ENCODE results near the gene KIF2C.
"Not testable (repeated sequence)": the region's sequence is repeated elsewhere in the genome, so short reads cannot be mapped to it uniquely, and the experiment has no call there.

The KIF2C gene

GRCh38 chr1:44739307-44740178, at the start of gene KIF2C:
Gene KIF2C (plus strand): TSS chr1:44739837. CDS start chr1:44739933, 96 bp downstream.
- Mint-ChIP-seq H3K4me1 (ENCODE audit: low read depth) (peaks cover 20% of the 10 kb centered on the region), H3K4me3 (peak within 1 kb of the TSS; percentile 83), H3K9me3 (no peaks in the 10 kb centered on the region), H3K36me3 (ENCODE audit: low read depth) (no peaks in the 10 kb centered on the region), H3K27ac (peak within 1 kb of the TSS; percentile 93), H3K27me3 (no peaks in the 10 kb centered on the region)
- intact Hi-C loops (cut with micrococcal nuclease) = loop anchor here (2.0 kb wide), 1 partner anchor 35 kb away; the partner anchor contains the start of gene RPS8

GRCh38 chr1:44693159-44693558, 46.5 kb upstream of the KIF2C start:
- no peaks in the 10 kb centered on the region for H3K9me3 Mint-ChIP-seq
- no peak overlapping the region for H3K27ac Mint-ChIP-seq
- peaks cover 22% of the 10 kb centered on the region for H3K27me3 Mint-ChIP-seq
- H3K4me1 Mint-ChIP-seq (ENCODE audit: low read depth) = peaks cover 29% of the 10 kb centered on the region
- H3K4me3 Mint-ChIP-seq = no peak overlapping the region
- intact Hi-C loops (cut with micrococcal nuclease) = no loop called here
- H3K36me3 Mint-ChIP-seq (ENCODE audit: low read depth) = no peaks in the 10 kb centered on the region

- H3K27ac Mint-ChIP-seq = no peak overlapping the region
- H3K27me3 Mint-ChIP-seq = peaks cover 22% of the 10 kb centered on the region
- H3K36me3 Mint-ChIP-seq (ENCODE audit: low read depth) = no peaks in the 10 kb centered on the region
- intact Hi-C loops (cut with micrococcal nuclease) = no loop called here
- H3K9me3 Mint-ChIP-seq = no peaks in the 10 kb centered on the region
- no peak overlapping the region for H3K4me3 Mint-ChIP-seq
- H3K4me1 Mint-ChIP-seq (ENCODE audit: low read depth) = peaks cover 34% of the 10 kb centered on the region
These were observed 45.7 kb upstream of the KIF2C start for GRCh38 chr1:44693900-44694299.

- H3K9me3 Mint-ChIP-seq = no peaks in the 10 kb centered on the region
- no peak overlapping the region for H3K27ac Mint-ChIP-seq
- no peak overlapping the region for H3K4me3 Mint-ChIP-seq
- peaks cover 22% of the 10 kb centered on the region for H3K27me3 Mint-ChIP-seq
- no peaks in the 10 kb centered on the region for H3K36me3 Mint-ChIP-seq (ENCODE audit: low read depth)
- intact Hi-C loops (cut with micrococcal nuclease) = no loop called here
- H3K4me1 Mint-ChIP-seq (ENCODE audit: low read depth) = peaks cover 34% of the 10 kb centered on the region
These were observed 44.7 kb upstream of the KIF2C start for GRCh38 chr1:44694863-44695478.

- H3K36me3 Mint-ChIP-seq (ENCODE audit: low read depth) = no peaks in the 10 kb centered on the region
- H3K9me3 Mint-ChIP-seq = no peaks in the 10 kb centered on the region
- H3K27ac Mint-ChIP-seq = no peak overlapping the region
- peaks cover 23% of the 10 kb centered on the region for H3K27me3 Mint-ChIP-seq
- H3K4me1 Mint-ChIP-seq (ENCODE audit: low read depth) = peaks cover 34% of the 10 kb centered on the region
- no peak overlapping the region for H3K4me3 Mint-ChIP-seq
- intact Hi-C loops (cut with micrococcal nuclease) = no loop called here
These were observed 44.0 kb upstream of the KIF2C start for GRCh38 chr1:44695671-44696070.

- Mint-ChIP-seq H3K9me3 (no peaks in the 10 kb centered on the region), H3K27me3 (peaks cover 25% of the 10 kb centered on the region), H3K36me3 (ENCODE audit: low read depth) (no peaks in the 10 kb centered on the region), H3K4me3 (no peak overlapping the region), H3K4me1 (ENCODE audit: low read depth) (peaks cover 34% of the 10 kb centered on the region), H3K27ac (no peak overlapping the region)
- intact Hi-C loops (cut with micrococcal nuclease) = no loop called here
These were observed 43.5 kb upstream of the KIF2C start for GRCh38 chr1:44696101-44696500.

- H3K4me1 Mint-ChIP-seq (ENCODE audit: low read depth) = peaks cover 34% of the 10 kb centered on the region
- intact Hi-C loops (cut with micrococcal nuclease) = no loop called here
- H3K9me3 Mint-ChIP-seq = no peaks in the 10 kb centered on the region
- H3K27ac Mint-ChIP-seq = peak overlapping the region; percentile 48
- no peaks in the 10 kb centered on the region for H3K36me3 Mint-ChIP-seq (ENCODE audit: low read depth)
- peaks cover 27% of the 10 kb centered on the region for H3K27me3 Mint-ChIP-seq
- H3K4me3 Mint-ChIP-seq = no peak overlapping the region
These were observed 42.8 kb upstream of the KIF2C start for GRCh38 chr1:44696789-44697345.

GRCh38 chr1:44698138-44698537, 41.5 kb upstream of the KIF2C start:
- Mint-ChIP-seq H3K4me1 (ENCODE audit: low read depth) (peaks cover 31% of the 10 kb centered on the region), H3K27ac (peak overlapping the region; percentile 48), H3K9me3 (no peaks in the 10 kb centered on the region), H3K4me3 (no peak overlapping the region), H3K27me3 (peaks cover 38% of the 10 kb centered on the region), H3K36me3 (ENCODE audit: low read depth) (no peaks in the 10 kb centered on the region)
- intact Hi-C loops (cut with micrococcal nuclease) = no loop called here

- Mint-ChIP-seq H3K4me1 (ENCODE audit: low read depth) (peaks cover 22% of the 10 kb centered on the region), H3K27me3 (peaks cover 43% of the 10 kb centered on the region)
- H3K27ac Mint-ChIP-seq; H3K36me3 Mint-ChIP-seq (ENCODE audit: low read depth); H3K9me3 Mint-ChIP-seq; H3K4me3 Mint-ChIP-seq; intact Hi-C loops (cut with micrococcal nuclease): not testable (repeated sequence)
These were observed 40.3 kb upstream of the KIF2C start for GRCh38 chr1:44699375-44699774.

- H3K36me3 Mint-ChIP-seq (ENCODE audit: low read depth) = no peaks in the 10 kb centered on the region
- intact Hi-C loops (cut with micrococcal nuclease) = no loop called here
- peaks cover 22% of the 10 kb centered on the region for H3K4me1 Mint-ChIP-seq (ENCODE audit: low read depth)
- H3K27ac Mint-ChIP-seq = no peak overlapping the region
- no peak overlapping the region for H3K4me3 Mint-ChIP-seq
- no peaks in the 10 kb centered on the region for H3K9me3 Mint-ChIP-seq
- peaks cover 41% of the 10 kb centered on the region for H3K27me3 Mint-ChIP-seq
These were observed 39.1 kb upstream of the KIF2C start for GRCh38 chr1:44700573-44700972.

GRCh38 chr1:44701141-44701573, 38.5 kb upstream of the KIF2C start:
- H3K36me3 Mint-ChIP-seq (ENCODE audit: low read depth) = no peaks in the 10 kb centered on the region
- H3K27me3 Mint-ChIP-seq = peaks cover 43% of the 10 kb centered on the region
- H3K27ac Mint-ChIP-seq = no peak overlapping the region
- H3K4me3 Mint-ChIP-seq = no peak overlapping the region
- H3K4me1 Mint-ChIP-seq (ENCODE audit: low read depth) = peaks cover 22% of the 10 kb centered on the region
- H3K9me3 Mint-ChIP-seq = no peaks in the 10 kb centered on the region
- intact Hi-C loops (cut with micrococcal nuclease) = no loop called here

- Mint-ChIP-seq H3K9me3 (no peaks in the 10 kb centered on the region), H3K27me3 (peaks cover 58% of the 10 kb centered on the region), H3K27ac (no peak overlapping the region), H3K36me3 (ENCODE audit: low read depth) (no peaks in the 10 kb centered on the region), H3K4me3 (no peak overlapping the region), H3K4me1 (ENCODE audit: low read depth) (peaks cover 18% of the 10 kb centered on the region)
- intact Hi-C loops (cut with micrococcal nuclease) = no loop called here
These were observed 34.2 kb upstream of the KIF2C start for GRCh38 chr1:44705470-44705869.

- intact Hi-C loops (cut with micrococcal nuclease) = no loop called here
- Mint-ChIP-seq H3K36me3 (ENCODE audit: low read depth) (no peaks in the 10 kb centered on the region), H3K4me1 (ENCODE audit: low read depth) (peaks cover 18% of the 10 kb centered on the region), H3K9me3 (no peaks in the 10 kb centered on the region), H3K27ac (no peak overlapping the region), H3K4me3 (no peak overlapping the region), H3K27me3 (peaks cover 57% of the 10 kb centered on the region)
These were observed 33.7 kb upstream of the KIF2C start for GRCh38 chr1:44705938-44706337.
